ENCODE data around the gene PPP1R14C. TPM values are rescaled to one million over a fixed set of nuclear protein-coding genes. Genes with fewer than 3 reads are reported as not detected.

PPP1R14C gene
- total RNA-seq (2014; rRNA removed; shearing (Covaris generic)) (6.3 and 8.2 TPM in 2 replicates), polyA plus RNA-seq (2016; fragmentation: Nextera tagmentation; extraction: Ambion mirVana) (9.4 and 10.1 TPM in 2 replicates)

- WGBS, 2 experiments (ENCODE audit: low coverage in 1 of 2, low lambda C conversion rate in 2 of 2, missing lambda C conversion rate in 2 of 2) = 1% methylated on average over 33 to 87 of the region's 103 CpGs
- no peaks in the 10 kb centered on the region for H3K36me3 ChIP-seq (ENCODE audit: low read depth)
- H3K4me1 ChIP-seq (ENCODE audit: insufficient read depth) = peaks cover 29% of the 10 kb centered on the region
- H3K9me2 ChIP-seq (ENCODE audit: insufficient read depth) = no peaks in the 10 kb centered on the region
- peak within 1 kb of the TSS; percentile 83 for H3K4me2 ChIP-seq (ENCODE audit: unreplicated experiment)
- in situ Hi-C loops (cut with MboI) = no loop called here
- peaks cover 21% of the 10 kb centered on the region; the same call in 1 of the 2 replicates for H3F3A ChIP-seq (ENCODE audit: insufficient read depth)
- peak; percentile 81 for DNase-seq
- no peak for TF ChIP-seq EZH2 (IDR thresholded peaks at IDR 0.05; ENCODE audit: insufficient read depth, poor library complexity, severe bottlenecking)
- no peak for TF ChIP-seq EZH2phosphoT487 (IDR thresholded peaks at IDR 0.05; ENCODE audit: insufficient read depth, low read depth)
- peak within 1 kb of the TSS; percentile 77 for H3K4me3 ChIP-seq
- H3K9me3 ChIP-seq (ENCODE audit: low read depth) = no peaks in the 10 kb centered on the region
- peaks cover 31% of the 10 kb centered on the region for H3K79me2 ChIP-seq (ENCODE audit: insufficient read depth)
- peak within 1 kb of the TSS; percentile 88 for H2AFZ ChIP-seq
- no peaks in the 10 kb centered on the region for H3K27me3 ChIP-seq (replicated peaks; ENCODE audit: insufficient read depth)
- no peaks in the 10 kb centered on the region for H4K20me1 ChIP-seq (ENCODE audit: insufficient read depth)
- peak within 1 kb of the TSS; percentile 82 for H3K27ac ChIP-seq
- H3K9ac ChIP-seq = peak within 1 kb of the TSS; percentile 84
Measured at GRCh38 chr6:150142670-150143515, at the start of gene PPP1R14C. PPP1R14C (plus strand) TSS chr6:150143044; CDS start chr6:150143193, 149 bp downstream.

- Histone ChIP-seq H3K9ac (no peak overlapping the region), H3K9me2 (ENCODE audit: insufficient read depth) (no peaks in the 10 kb centered on the region), H3K4me2 (ENCODE audit: unreplicated experiment) (no peak overlapping the region), H4K20me1 (ENCODE audit: insufficient read depth) (no peaks in the 10 kb centered on the region), H3K27ac (no peak overlapping the region), H3K4me3 (no peak overlapping the region), H2AFZ (no peak overlapping the region), H3K27me3 (replicated peaks; ENCODE audit: insufficient read depth) (peaks cover 23% of the 10 kb centered on the region; the same call in 1 of the 2 replicates), H3K4me1 (ENCODE audit: insufficient read depth) (peaks cover 6% of the 10 kb centered on the region; the same call in 1 of the 2 replicates), H3K36me3 (ENCODE audit: low read depth) (no peaks in the 10 kb centered on the region), H3K9me3 (ENCODE audit: low read depth) (no peaks in the 10 kb centered on the region), H3F3A (ENCODE audit: insufficient read depth) (no peaks in the 10 kb centered on the region), H3K79me2 (ENCODE audit: insufficient read depth) (no peaks in the 10 kb centered on the region)
- no peak for DNase-seq
- WGBS, 2 experiments (ENCODE audit: low coverage in 1 of 2, low lambda C conversion rate in 2 of 2, missing lambda C conversion rate in 2 of 2) = 67 to 68% methylated on average over 6 of the region's 6 CpGs
- TF ChIP-seq EZH2 (IDR thresholded peaks at IDR 0.05; ENCODE audit: insufficient read depth, poor library complexity, severe bottlenecking) (no peak), EZH2phosphoT487 (IDR thresholded peaks at IDR 0.05; ENCODE audit: insufficient read depth, low read depth) (no peak)
- in situ Hi-C loops (cut with MboI) = no loop called here
Measured at GRCh38 chr6:150093397-150093796, 49.4 kb upstream of the PPP1R14C start.

- Histone ChIP-seq H3K79me2 (ENCODE audit: insufficient read depth) (no peaks in the 10 kb centered on the region), H4K20me1 (ENCODE audit: insufficient read depth) (no peaks in the 10 kb centered on the region), H2AFZ (no peak overlapping the region), H3K4me1 (ENCODE audit: insufficient read depth) (no peaks in the 10 kb centered on the region), H3K4me3 (no peak overlapping the region), H3K27ac (no peak overlapping the region), H3K9me3 (ENCODE audit: low read depth) (no peaks in the 10 kb centered on the region), H3K36me3 (ENCODE audit: low read depth) (no peaks in the 10 kb centered on the region), H3K9ac (no peak overlapping the region), H3K4me2 (ENCODE audit: unreplicated experiment) (no peak overlapping the region), H3K27me3 (replicated peaks; ENCODE audit: insufficient read depth) (peaks cover 28% of the 10 kb centered on the region), H3K9me2 (ENCODE audit: insufficient read depth) (no peaks in the 10 kb centered on the region), H3F3A (ENCODE audit: insufficient read depth) (no peaks in the 10 kb centered on the region)
- in situ Hi-C loops (cut with MboI) = no loop called here
- TF ChIP-seq EZH2 (IDR thresholded peaks at IDR 0.05; ENCODE audit: insufficient read depth, poor library complexity, severe bottlenecking) = no peak
- no peak for TF ChIP-seq EZH2phosphoT487 (IDR thresholded peaks at IDR 0.05; ENCODE audit: insufficient read depth, low read depth)
- DNase-seq = no peak
- WGBS, 2 experiments (ENCODE audit: low coverage in 1 of 2, low lambda C conversion rate in 2 of 2, missing lambda C conversion rate in 2 of 2) = 88 to 90% methylated on average over 9 to 10 of the region's 10 CpGs
Measured at GRCh38 chr6:150098155-150098554, 44.7 kb upstream of the PPP1R14C start.

- Histone ChIP-seq H3F3A (ENCODE audit: insufficient read depth) (no peaks in the 10 kb centered on the region), H3K27me3 (replicated peaks; ENCODE audit: insufficient read depth) (peaks cover 28% of the 10 kb centered on the region), H3K9me3 (ENCODE audit: low read depth) (no peaks in the 10 kb centered on the region), H2AFZ (no peak overlapping the region), H3K9me2 (ENCODE audit: insufficient read depth) (no peaks in the 10 kb centered on the region), H3K4me3 (no peak overlapping the region), H3K27ac (no peak overlapping the region), H3K4me2 (ENCODE audit: unreplicated experiment) (no peak overlapping the region), H3K79me2 (ENCODE audit: insufficient read depth) (no peaks in the 10 kb centered on the region), H3K4me1 (ENCODE audit: insufficient read depth) (no peaks in the 10 kb centered on the region), H3K9ac (no peak overlapping the region), H3K36me3 (ENCODE audit: low read depth) (no peaks in the 10 kb centered on the region), H4K20me1 (ENCODE audit: insufficient read depth) (no peaks in the 10 kb centered on the region)
- no peak for DNase-seq
- no peak for TF ChIP-seq EZH2 (IDR thresholded peaks at IDR 0.05; ENCODE audit: insufficient read depth, poor library complexity, severe bottlenecking)
- TF ChIP-seq EZH2phosphoT487 (IDR thresholded peaks at IDR 0.05; ENCODE audit: insufficient read depth, low read depth) = no peak
- in situ Hi-C loops (cut with MboI) = no loop called here
- 75% methylated on average over 8 of the region's 8 CpGs for WGBS, 2 experiments (ENCODE audit: low coverage in 1 of 2, low lambda C conversion rate in 2 of 2, missing lambda C conversion rate in 2 of 2)
Measured at GRCh38 chr6:150099546-150099945, 43.3 kb upstream of the PPP1R14C start.

Measured in GM23248 (cell line).